HEK293 (cell line): ENCODE data around the gene KCTD11.

Source experiments
- CTCF ChIA-PET: fragments of 350-600 bp; formaldehyde crosslinking; extraction: SDS; loops from one replicate; lab custom pipeline; 2021; ENCODE audit warnings: antibody characterized with exemption; lab: Yijun Ruan, JAX
- POLR2A ChIA-PET: fragments of 300-600 bp; formaldehyde crosslinking; extraction: SDS; loops from one replicate; lab custom pipeline; 2020; ENCODE audit warnings: antibody characterized with exemption, inconsistent platforms; lab: Yijun Ruan, JAX
- H3K27ac ChIP-seq: fragments of 200-500 bp; sonication (Bioruptor generic); 2 replicates; pipeline ENCODE4 v1.5.1; 2014; ENCODE audit warnings: low read depth, low read length, control low read depth, inconsistent platforms; ENCODE audit errors: extremely low read depth
- H3K36me3 ChIP-seq, 2 experiments: fragments of 200-500 bp in 1 of 2; sonication (Bioruptor generic) in 1 of 2; 1 replicate in 1 of 2; 2 replicates in 1 of 2; pipeline ENCODE4 v1.5.1; 2014 to 2017; ENCODE audit warnings: inconsistent platforms in 2 of 2, low read length in 2 of 2; ENCODE audit not compliant: control insufficient read depth in 2 of 2, insufficient read depth in 1 of 2
- H3K4me1 ChIP-seq: fragments of 200-500 bp; sonication (Bioruptor generic); 2 replicates; pipeline ENCODE4 v1.5.1; 2014; ENCODE audit warnings: mild to moderate bottlenecking, low read length, inconsistent platforms; ENCODE audit not compliant: control insufficient read depth, insufficient read depth
- H3K4me3 ChIP-seq: 2 replicates; pipeline ENCODE4 v1.5.1; 2011; ENCODE audit warnings: low read depth, mild to moderate bottlenecking, control low read depth, low read length, moderate library complexity
- H3K9me3 ChIP-seq: fragments of 200-500 bp; sonication (Bioruptor generic); 2 replicates; pipeline ENCODE4 v1.5.1; 2014; ENCODE audit warnings: low read depth, low read length, inconsistent platforms; ENCODE audit not compliant: control insufficient read depth, insufficient read depth
- FEZF1 ChIP-seq: fragments of 450-650 bp; formaldehyde crosslinking; IDR thresholded peaks from 2 replicates; pipeline ENCODE4 v1.5.1; 2016; ENCODE audit warnings: missing biosample characterization, missing genetic modification characterization
- GLIS1 ChIP-seq: fragments of 450-650 bp; formaldehyde crosslinking; IDR thresholded peaks from 2 replicates; pipeline ENCODE4 v1.5.1; 2016; ENCODE audit warnings: missing biosample characterization, missing genetic modification characterization
- KLF7 ChIP-seq: fragments of 450-650 bp; formaldehyde crosslinking; IDR thresholded peaks from 2 replicates; pipeline ENCODE4 v1.5.1; 2016; ENCODE audit warnings: missing biosample characterization, missing genetic modification characterization, borderline replicate concordance
- SP3 ChIP-seq: fragments of 450-650 bp; formaldehyde crosslinking; IDR thresholded peaks from 2 replicates; pipeline ENCODE4 v1.5.1; 2016; ENCODE audit warnings: missing biosample characterization, missing genetic modification characterization
- ZBTB21 ChIP-seq: fragments of 450-650 bp; formaldehyde crosslinking; IDR thresholded peaks from 2 replicates; pipeline ENCODE4 v1.5.1; 2017; ENCODE audit warnings: missing biosample characterization, missing genetic modification characterization
- ZEB2 ChIP-seq: fragments of 450-650 bp; formaldehyde crosslinking; IDR thresholded peaks from 2 replicates; pipeline ENCODE4 v1.5.1; 2016; ENCODE audit warnings: missing biosample characterization, missing genetic modification characterization
- ZFP69B ChIP-seq: fragments of 450-650 bp; formaldehyde crosslinking; IDR thresholded peaks from 2 replicates; pipeline ENCODE4 v1.5.1; 2016; ENCODE audit warnings: missing biosample characterization, missing genetic modification characterization
- ZNF292 ChIP-seq: fragments of 450-650 bp; formaldehyde crosslinking; IDR thresholded peaks from 2 replicates; pipeline ENCODE4 v1.5.1; 2016; ENCODE audit warnings: low read depth, missing biosample characterization, missing genetic modification characterization, borderline replicate concordance
- ZNF302 ChIP-seq: fragments of 450-650 bp; formaldehyde crosslinking; IDR thresholded peaks from 2 replicates; pipeline ENCODE4 v1.5.1; 2016; ENCODE audit warnings: missing biosample characterization, missing genetic modification characterization, low read depth
- ZNF311 ChIP-seq: fragments of 450-650 bp; formaldehyde crosslinking; IDR thresholded peaks from 2 replicates; pipeline ENCODE4 v1.5.1; 2017; ENCODE audit warnings: missing biosample characterization, missing genetic modification characterization, borderline replicate concordance
- ZNF473 ChIP-seq: fragments of 450-650 bp; formaldehyde crosslinking; IDR thresholded peaks from 2 replicates; pipeline ENCODE4 v1.5.1; 2017; ENCODE audit warnings: missing biosample characterization, missing genetic modification characterization
- ZNF530 ChIP-seq: fragments of 450-650 bp; formaldehyde crosslinking; IDR thresholded peaks from 2 replicates; pipeline ENCODE4 v1.5.1; 2016; ENCODE audit warnings: low read depth, missing biosample characterization, missing genetic modification characterization
- ZNF596 ChIP-seq: fragments of 450-650 bp; IDR thresholded peaks from 2 replicates; pipeline ENCODE4 v1.5.0; 2018; ENCODE audit warnings: missing biosample characterization, mild to moderate bottlenecking, missing genetic modification characterization, moderate library complexity
- ZNF776 ChIP-seq: fragments of 450-650 bp; formaldehyde crosslinking; IDR thresholded peaks from 2 replicates; pipeline ENCODE4 v1.5.0; 2017; ENCODE audit warnings: missing biosample characterization, missing genetic modification characterization, borderline replicate concordance
- ZNF792 ChIP-seq: fragments of 450-650 bp; formaldehyde crosslinking; IDR thresholded peaks from 2 replicates; pipeline ENCODE4 v1.5.1; 2016; ENCODE audit warnings: missing biosample characterization, missing genetic modification characterization
- TF ChIP-seq, protein P1 (sequence below): fragments of 450-650 bp; formaldehyde crosslinking; IDR thresholded peaks from 2 replicates; pipeline ENCODE4 v1.5.1; 2016; ENCODE audit warnings: missing biosample characterization, missing genetic modification characterization
- TF ChIP-seq, protein P2 (sequence below): fragments of 450-650 bp; formaldehyde crosslinking; IDR thresholded peaks from 2 replicates; pipeline ENCODE4 v1.5.1; 2016; ENCODE audit warnings: missing biosample characterization, missing genetic modification characterization, low read depth
- TF ChIP-seq, protein P3 (sequence below): fragments of 450-650 bp; formaldehyde crosslinking; IDR thresholded peaks from 2 replicates; pipeline ENCODE4 v1.5.1; 2016; ENCODE audit warnings: missing biosample characterization, missing genetic modification characterization
- TF ChIP-seq, protein P4 (sequence below): fragments of 450-650 bp; formaldehyde crosslinking; IDR thresholded peaks from 2 replicates; pipeline ENCODE4 v1.5.1; 2016; ENCODE audit warnings: missing biosample characterization, missing genetic modification characterization, borderline replicate concordance
- TF ChIP-seq, protein P5 (sequence below): fragments of 450-650 bp; formaldehyde crosslinking; IDR thresholded peaks from 2 replicates; pipeline ENCODE4 v1.5.1; 2016; ENCODE audit warnings: missing biosample characterization, missing genetic modification characterization
- TF ChIP-seq, protein P6 (sequence below): fragments of 450-650 bp; formaldehyde crosslinking; IDR thresholded peaks from 2 replicates; pipeline ENCODE4 v1.5.1; 2016; ENCODE audit warnings: missing biosample characterization, missing genetic modification characterization
- TF ChIP-seq, protein P7 (sequence below): fragments of 450-650 bp; formaldehyde crosslinking; optimal IDR thresholded peaks from 2 replicates; pipeline ENCODE3; 2016; ENCODE audit warnings: missing biosample characterization, mild to moderate bottlenecking, missing genetic modification characterization

KCTD11 gene

DNA sequence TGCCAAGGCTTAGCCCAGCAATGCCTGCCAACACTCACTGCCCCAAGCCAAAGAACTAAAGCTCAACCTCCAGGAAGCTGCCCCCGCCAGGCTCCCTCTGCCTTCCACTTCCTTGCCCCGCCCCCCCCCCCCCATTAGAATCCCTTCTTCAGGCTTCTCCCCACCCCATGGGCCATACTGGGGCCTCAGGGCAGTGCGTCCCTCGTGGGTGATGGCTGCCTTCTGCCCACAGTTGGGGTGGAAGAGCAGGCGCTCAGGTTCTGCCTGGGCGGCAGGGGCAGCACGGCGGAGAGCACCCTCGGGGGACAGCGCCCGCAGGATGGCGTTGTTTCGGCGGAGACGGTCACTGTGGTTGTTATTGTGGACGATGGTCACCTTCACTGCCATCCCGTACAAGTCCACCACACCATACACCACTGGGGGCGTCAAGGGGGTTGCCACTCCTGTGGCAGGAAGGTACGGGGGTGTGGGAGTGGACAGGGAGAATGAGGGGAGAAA is 26.9 kb upstream of the KCTD11 start:
- CTCF ChIA-PET: interaction anchor here (0.5 to 5.2 kb wide), 9 partner anchors 14 to 289 kb away, joined by 3 to 50 read pairs (median 4); partner anchors contain the start of gene SLC16A13
- Histone ChIP-seq H3K9me3 (no peaks in the 10 kb centered on the region), H3K4me1 (peaks cover 6% of the 10 kb centered on the region), H3K27ac (no peak overlapping the region), H3K36me3 (peaks cover 30 to 72% of the 10 kb centered on the region in 2 experiments), H3K4me3 (no peak overlapping the region)
- no peak for TF ChIP-seq ZNF311 (tag by site-specific recombination)
- TF ChIP-seq FEZF1: no peak
- no peak for TF ChIP-seq ZEB2 (tag by site-specific recombination)
- no peak for TF ChIP-seq ZNF530 (tag by site-specific recombination)
- TF ChIP-seq, protein P1, sequence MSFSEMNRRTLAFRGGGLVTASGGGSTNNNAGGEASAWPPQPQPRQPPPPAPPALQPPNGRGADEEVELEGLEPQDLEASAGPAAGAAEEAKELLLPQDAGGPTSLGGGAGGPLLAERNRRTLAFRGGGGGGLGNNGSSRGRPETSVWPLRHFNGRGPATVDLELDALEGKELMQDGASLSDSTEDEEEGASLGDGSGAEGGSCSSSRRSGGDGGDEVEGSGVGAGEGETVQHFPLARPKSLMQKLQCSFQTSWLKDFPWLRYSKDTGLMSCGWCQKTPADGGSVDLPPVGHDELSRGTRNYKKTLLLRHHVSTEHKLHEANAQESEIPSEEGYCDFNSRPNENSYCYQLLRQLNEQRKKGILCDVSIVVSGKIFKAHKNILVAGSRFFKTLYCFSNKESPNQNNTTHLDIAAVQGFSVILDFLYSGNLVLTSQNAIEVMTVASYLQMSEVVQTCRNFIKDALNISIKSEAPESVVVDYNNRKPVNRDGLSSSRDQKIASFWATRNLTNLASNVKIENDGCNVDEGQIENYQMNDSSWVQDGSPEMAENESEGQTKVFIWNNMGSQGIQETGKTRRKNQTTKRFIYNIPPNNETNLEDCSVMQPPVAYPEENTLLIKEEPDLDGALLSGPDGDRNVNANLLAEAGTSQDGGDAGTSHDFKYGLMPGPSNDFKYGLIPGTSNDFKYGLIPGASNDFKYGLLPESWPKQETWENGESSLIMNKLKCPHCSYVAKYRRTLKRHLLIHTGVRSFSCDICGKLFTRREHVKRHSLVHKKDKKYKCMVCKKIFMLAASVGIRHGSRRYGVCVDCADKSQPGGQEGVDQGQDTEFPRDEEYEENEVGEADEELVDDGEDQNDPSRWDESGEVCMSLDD (tag by site-specific recombination): no peak
- TF ChIP-seq SP3 (tag by site-specific recombination): no peak
- TF ChIP-seq, protein P2, sequence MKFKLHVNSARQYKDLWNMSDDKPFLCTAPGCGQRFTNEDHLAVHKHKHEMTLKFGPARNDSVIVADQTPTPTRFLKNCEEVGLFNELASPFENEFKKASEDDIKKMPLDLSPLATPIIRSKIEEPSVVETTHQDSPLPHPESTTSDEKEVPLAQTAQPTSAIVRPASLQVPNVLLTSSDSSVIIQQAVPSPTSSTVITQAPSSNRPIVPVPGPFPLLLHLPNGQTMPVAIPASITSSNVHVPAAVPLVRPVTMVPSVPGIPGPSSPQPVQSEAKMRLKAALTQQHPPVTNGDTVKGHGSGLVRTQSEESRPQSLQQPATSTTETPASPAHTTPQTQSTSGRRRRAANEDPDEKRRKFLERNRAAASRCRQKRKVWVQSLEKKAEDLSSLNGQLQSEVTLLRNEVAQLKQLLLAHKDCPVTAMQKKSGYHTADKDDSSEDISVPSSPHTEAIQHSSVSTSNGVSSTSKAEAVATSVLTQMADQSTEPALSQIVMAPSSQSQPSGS (tag by site-specific recombination): no peak
- TF ChIP-seq ZNF792 (tag by site-specific recombination): no peak
- TF ChIP-seq, protein P3, sequence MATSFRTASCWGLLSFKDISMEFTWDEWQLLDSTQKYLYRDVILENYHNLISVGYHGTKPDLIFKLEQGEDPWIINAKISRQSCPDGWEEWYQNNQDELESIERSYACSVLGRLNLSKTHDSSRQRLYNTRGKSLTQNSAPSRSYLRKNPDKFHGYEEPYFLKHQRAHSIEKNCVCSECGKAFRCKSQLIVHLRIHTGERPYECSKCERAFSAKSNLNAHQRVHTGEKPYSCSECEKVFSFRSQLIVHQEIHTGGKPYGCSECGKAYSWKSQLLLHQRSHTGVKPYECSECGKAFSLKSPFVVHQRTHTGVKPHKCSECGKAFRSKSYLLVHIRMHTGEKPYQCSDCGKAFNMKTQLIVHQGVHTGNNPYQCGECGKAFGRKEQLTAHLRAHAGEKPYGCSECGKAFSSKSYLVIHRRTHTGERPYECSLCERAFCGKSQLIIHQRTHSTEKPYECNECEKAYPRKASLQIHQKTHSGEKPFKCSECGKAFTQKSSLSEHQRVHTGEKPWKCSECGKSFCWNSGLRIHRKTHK: no peak
- no peak for TF ChIP-seq ZNF292 (tag by site-specific recombination)
- TF ChIP-seq, all 188 proteins: peak for 0
- POLR2A ChIA-PET: interaction anchor here (0.9 kb wide), 1 partner anchor 19 kb away, joined by 3 read pairs; no protein-coding TSS in a partner anchor

DNA sequence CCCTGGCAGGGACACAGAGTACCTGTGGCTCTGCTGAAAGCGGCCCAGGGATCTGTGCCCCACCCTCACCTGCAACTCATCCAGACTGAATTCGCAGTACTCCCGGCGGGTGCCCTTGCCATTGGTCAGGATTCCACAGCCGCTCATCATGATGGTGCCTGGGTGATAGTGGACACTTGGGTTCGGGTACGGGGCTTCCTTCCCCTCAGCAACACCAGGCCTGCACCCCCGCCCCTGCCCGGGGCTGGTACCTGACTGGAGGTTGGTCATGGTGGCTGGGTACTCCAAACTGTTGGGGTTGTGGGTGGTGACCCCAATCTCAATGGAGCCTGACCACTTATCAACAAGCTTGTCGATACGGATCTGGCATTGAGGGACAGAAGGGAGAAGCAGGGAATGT is 25.8 kb upstream of the KCTD11 start:
- ChIA-PET POLR2A (interaction anchor here (0.8 kb wide), 1 partner anchor 178 kb away, joined by 3 read pairs; no protein-coding TSS in a partner anchor), CTCF (interaction anchor here (0.6 to 5.2 kb wide), 8 partner anchors 9 to 1836 kb away, joined by 3 to 50 read pairs (median 4); partner anchors contain the start of genes ACAP1, POLR2A and SENP3)
- H3K4me1 ChIP-seq: peaks cover 9% of the 10 kb centered on the region
- no peaks in the 10 kb centered on the region for H3K9me3 ChIP-seq
- peaks cover 24 to 61% of the 10 kb centered on the region in 2 experiments for H3K36me3 ChIP-seq
- no peak overlapping the region for H3K4me3 ChIP-seq
- no peak overlapping the region for H3K27ac ChIP-seq
- no peak for TF ChIP-seq ZNF792 (tag by site-specific recombination)
- TF ChIP-seq ZNF302 (tag by site-specific recombination): no peak
- no peak for TF ChIP-seq ZNF596 (tag by site-specific recombination)
- TF ChIP-seq, protein P4, sequence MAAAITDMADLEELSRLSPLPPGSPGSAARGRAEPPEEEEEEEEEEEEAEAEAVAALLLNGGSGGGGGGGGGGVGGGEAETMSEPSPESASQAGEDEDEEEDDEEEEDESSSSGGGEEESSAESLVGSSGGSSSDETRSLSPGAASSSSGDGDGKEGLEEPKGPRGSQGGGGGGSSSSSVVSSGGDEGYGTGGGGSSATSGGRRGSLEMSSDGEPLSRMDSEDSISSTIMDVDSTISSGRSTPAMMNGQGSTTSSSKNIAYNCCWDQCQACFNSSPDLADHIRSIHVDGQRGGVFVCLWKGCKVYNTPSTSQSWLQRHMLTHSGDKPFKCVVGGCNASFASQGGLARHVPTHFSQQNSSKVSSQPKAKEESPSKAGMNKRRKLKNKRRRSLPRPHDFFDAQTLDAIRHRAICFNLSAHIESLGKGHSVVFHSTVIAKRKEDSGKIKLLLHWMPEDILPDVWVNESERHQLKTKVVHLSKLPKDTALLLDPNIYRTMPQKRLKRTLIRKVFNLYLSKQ: no peak
- no peak for TF ChIP-seq ZNF776
- no peak for TF ChIP-seq ZNF473 (tag by site-specific recombination)
- TF ChIP-seq ZFP69B: no peak
- no peak for TF ChIP-seq KLF7 (tag by site-specific recombination)
- no peak for TF ChIP-seq GLIS1 (tag by site-specific recombination)
- TF ChIP-seq ZBTB21 (tag by site-specific recombination): no peak
- TF ChIP-seq, protein P5, sequence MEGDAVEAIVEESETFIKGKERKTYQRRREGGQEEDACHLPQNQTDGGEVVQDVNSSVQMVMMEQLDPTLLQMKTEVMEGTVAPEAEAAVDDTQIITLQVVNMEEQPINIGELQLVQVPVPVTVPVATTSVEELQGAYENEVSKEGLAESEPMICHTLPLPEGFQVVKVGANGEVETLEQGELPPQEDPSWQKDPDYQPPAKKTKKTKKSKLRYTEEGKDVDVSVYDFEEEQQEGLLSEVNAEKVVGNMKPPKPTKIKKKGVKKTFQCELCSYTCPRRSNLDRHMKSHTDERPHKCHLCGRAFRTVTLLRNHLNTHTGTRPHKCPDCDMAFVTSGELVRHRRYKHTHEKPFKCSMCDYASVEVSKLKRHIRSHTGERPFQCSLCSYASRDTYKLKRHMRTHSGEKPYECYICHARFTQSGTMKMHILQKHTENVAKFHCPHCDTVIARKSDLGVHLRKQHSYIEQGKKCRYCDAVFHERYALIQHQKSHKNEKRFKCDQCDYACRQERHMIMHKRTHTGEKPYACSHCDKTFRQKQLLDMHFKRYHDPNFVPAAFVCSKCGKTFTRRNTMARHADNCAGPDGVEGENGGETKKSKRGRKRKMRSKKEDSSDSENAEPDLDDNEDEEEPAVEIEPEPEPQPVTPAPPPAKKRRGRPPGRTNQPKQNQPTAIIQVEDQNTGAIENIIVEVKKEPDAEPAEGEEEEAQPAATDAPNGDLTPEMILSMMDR (tag by site-specific recombination): no peak
- TF ChIP-seq, protein P6, sequence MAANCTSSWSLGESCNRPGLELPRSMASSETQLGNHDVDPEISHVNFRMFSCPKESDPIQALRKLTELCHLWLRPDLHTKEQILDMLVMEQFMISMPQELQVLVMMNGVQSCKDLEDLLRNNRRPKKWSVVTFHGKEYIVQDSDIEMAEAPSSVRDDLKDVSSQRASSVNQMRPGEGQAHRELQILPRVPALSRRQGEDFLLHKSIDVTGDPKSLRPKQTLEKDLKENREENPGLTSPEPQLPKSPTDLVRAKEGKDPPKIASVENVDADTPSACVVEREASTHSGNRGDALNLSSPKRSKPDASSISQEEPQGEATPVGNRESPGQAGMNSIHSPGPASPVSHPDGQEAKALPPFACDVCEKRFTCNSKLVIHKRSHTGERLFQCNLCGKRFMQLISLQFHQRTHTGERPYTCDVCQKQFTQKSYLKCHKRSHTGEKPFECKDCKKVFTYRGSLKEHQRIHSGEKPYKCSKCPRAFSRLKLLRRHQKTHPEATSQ (tag by site-specific recombination): no peak
- TF ChIP-seq, protein P7, sequence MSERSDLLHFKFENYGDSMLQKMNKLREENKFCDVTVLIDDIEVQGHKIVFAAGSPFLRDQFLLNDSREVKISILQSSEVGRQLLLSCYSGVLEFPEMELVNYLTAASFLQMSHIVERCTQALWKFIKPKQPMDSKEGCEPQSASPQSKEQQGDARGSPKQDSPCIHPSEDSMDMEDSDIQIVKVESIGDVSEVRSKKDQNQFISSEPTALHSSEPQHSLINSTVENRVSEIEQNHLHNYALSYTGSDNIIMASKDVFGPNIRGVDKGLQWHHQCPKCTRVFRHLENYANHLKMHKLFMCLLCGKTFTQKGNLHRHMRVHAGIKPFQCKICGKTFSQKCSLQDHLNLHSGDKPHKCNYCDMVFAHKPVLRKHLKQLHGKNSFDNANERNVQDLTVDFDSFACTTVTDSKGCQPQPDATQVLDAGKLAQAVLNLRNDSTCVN: no peak
